Activated naive CD4-positive, alpha-beta T cell (primary cell): ENCODE data around the gene LYST.
"Not testable (repeated sequence)": the region's sequence is repeated elsewhere in the genome, so short reads cannot be mapped to it uniquely, and the experiment has no call there.

Experiments
- DNase-seq, 4 experiments: peaks; one replicate each; lab custom pipeline; 2025; lab: John Stamatoyannopoulos, UW

The LYST gene

GRCh38 chr1:235766794-235767285 lies 99.9 kb downstream of the LYST start:
- DNase-seq, result no peak

GRCh38 chr1:235763962-235764361 lies 102.7 kb downstream of the LYST start:
- DNase-seq, result no peak

- no peak for DNase-seq
Observed at GRCh38 chr1:235759336-235759735, 107.4 kb downstream of the LYST start.

DNA sequence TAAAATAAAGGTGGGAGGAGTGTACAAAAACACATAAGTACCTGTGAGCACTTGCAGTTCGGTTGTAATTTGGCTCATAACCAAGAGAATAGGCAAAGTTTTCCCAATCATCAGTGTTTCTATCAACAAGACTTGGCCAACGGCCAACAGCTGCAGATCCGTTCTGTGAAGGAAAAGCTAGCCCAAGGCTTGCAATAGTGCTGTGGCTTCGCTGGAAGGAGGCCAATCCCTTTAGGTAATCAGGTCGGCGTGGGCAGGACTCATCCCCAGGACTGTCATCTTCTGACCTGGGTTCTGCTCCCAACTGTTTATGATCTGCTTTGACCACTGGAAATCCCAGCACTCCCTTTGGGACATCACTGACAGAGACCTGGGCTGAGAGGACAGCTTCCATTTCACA lies 107.8 kb downstream of the LYST start:
- DNase-seq, result no peak

DNA sequence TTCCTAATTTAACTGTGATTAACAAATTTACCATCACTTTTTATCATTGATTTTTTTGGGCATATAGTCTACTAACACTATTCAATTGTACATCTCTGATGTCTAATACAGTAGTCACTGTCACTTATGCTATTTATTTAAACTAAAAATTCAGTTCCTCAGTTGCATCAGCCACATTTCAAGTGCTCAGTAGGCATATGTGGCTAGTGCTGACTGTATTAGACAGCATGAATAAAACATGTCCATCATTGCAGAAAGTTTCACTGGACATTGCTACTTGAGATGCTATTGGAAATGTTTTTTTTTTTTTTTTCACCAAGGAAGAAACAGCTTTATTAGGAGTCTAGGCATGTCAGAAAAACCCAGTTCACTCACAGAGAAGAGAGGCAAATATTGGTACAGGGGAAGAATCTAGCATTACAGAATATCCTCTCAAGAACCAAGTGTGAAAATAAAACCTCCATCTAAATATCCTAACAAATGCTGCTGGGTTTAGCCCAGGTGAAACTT lies 109.1 kb downstream of the LYST start:
- no peak for DNase-seq

DNA sequence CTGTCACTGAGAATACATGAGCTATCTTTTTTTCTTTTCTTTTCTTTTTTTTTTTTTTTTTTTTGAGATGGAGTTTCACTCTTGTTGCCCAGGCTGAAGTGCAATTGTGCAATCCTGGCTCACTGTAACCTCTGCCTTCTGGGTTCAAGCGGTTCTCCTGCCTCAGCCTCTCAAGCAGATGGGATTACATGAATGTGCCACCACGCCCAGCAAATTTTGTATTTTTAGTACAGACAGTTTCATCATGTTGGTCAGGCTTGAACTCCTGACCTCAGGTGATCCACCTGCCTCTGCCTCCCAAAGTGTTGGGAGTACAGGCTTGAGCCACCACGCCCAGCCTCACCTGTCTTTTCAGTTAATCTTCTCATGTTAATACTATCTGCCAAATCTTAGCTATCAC lies 112.5 kb downstream of the LYST start:
- DNase-seq, result not testable (repeated sequence)

DNA sequence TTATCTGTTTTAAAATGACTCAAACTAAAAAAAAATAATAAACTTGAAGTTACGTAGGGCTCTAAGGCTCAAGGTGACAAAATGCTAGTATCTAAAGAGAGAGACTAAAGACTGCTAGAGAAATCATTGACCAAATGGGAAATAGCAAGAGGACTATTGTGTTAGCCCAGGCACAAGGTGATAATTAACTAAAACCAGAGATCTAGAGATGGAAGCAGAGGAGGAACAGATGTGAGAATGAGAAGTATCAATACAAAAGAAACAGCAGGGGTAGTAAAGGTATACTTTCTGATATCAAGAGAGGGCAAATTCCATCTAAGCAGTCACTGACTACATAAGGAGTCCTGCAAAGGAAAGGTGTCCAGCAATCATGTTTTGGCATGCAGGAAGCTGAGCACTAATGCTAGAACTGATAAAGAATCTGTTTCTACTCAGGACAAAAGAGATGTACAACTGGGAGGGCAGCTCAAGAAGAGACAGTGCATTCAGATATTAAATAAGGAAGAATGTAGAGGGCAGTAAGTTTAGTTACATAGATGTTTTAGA lies 116.9 kb downstream of the LYST start:
- DNase-seq, result no peak

- DNase-seq, result no peak
Observed at GRCh38 chr1:235748747-235749146, 118.0 kb downstream of the LYST start.

- no peak for DNase-seq
Observed at GRCh38 chr1:235746245-235746644, 120.5 kb downstream of the LYST start.

DNA sequence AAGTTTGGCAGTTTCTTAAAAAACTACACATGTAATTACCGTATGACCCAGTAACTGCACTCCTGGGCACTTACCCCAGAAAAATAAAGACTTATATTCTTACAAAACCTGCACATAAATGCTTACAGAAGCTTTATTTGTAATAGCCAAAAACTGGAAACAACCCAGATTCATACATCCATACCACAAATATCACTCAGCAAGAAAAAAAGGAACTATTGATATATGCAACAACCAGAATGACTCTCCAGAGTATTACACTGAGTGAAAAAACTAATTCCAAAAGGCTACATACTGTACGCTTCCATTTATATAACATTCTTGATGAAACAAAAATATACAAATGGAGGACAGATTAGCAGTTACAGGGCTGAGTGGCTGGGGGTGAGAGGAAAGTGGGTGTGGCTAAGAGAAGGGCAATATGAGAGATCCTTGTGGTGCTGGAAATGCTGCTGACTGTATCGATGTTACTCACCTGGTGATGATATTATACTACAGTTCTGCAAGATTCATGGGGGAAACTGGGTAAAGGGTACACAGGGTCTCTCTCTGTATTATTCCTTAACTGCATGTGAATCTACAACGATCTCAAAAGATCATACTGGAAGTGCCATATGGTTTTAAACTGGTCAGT lies 121.1 kb downstream of the LYST start:
- no peak for DNase-seq

DNA sequence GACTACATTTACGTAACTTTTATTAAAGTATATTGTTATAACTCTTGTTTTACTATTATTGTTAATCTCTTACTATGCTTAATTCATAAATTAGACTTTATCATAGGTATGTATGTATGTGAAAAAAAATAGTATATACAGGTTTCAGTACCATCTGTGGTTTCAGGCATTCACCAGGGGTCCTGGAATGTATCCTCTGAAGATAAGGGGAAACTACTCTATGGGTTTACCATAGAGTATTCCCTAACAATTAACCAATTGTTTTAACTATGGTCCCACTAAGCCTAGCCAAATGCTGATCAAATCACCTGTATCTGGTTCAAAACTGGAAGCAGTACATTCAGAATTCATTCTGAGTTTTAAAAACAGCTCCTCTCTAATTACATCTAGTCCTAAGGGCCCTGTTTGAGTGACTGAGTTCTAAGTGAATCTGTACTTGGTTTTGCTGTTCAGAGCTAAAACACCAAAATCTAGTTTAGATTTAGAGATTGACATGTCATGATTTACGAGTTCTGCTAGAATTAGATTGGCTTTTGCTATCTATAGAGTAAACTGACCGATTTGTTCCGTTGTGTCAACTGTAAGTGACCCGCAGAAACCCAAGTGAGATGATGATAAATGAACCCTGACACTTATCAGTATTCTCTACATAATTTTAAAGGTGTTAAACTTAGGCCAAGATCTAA lies 123.6 kb downstream of the LYST start:
- DNase-seq, result no peak

GRCh38 chr1:235741294-235741693 lies 125.4 kb downstream of the LYST start:
- no peak for DNase-seq

- DNase-seq, result no peak
Observed at GRCh38 chr1:235739631-235740030, 127.1 kb downstream of the LYST start.

DNA sequence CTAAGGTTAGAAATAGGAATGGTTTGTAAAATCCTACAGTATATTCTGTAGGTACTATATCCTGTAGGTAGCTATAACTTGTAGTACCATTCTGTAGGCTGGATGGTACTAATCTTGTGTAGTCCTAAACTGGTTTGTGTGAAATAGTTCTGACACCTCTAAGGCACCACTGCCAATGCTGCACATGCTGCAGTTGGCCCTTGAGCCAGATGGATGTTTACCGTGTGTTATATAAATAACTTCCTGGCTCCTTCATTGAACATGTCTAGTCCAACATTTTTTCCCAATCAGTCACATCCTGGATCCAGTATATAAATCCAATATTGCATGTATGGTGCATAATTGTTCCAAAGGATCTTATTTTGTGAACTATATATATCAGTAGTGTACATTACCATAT lies 127.6 kb downstream of the LYST start:
- no peak for DNase-seq

GRCh38 chr1:235737751-235738150 lies 129.0 kb downstream of the LYST start:
- no peak for DNase-seq

- DNase-seq, result no peak
Observed at GRCh38 chr1:235736263-235736662, 130.4 kb downstream of the LYST start.

DNA sequence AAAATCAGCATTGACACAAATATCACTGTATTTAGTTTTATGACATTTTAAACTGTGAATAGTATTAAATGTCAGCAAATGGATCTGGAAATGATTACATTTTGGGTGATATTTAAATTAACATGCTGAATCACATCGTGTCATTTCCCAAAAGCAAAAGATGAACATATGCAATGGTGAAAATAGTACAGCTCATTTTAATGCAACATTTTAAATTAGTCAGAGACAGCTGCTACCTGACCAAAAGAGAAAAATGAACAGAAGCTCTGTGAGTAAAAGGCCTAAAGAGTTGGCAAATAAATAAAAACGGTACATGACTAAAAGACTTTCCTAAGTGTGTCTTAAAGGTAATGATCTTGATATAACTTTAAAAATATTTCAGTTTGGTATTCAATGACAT lies 131.1 kb downstream of the LYST start:
- DNase-seq, result no peak

DNA sequence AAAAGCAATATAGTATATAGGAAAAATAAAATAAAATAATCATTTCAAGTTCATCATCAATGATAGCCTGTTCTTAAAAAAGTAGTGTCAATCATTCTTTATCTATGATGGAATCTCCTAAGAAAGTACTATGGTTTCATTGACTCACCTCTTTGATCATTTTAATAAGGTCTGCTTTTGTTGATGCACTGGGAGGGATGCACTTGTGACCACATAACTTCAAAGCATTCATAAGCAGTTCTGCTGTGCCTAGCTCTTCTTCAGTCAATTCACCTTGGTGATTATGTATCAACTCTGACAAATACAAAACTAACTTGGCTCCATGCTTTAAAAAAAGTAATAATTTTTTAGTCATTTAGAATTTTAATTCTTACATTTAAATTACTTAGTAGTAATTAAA lies 132.4 kb downstream of the LYST start:
- DNase-seq, result no peak

DNA sequence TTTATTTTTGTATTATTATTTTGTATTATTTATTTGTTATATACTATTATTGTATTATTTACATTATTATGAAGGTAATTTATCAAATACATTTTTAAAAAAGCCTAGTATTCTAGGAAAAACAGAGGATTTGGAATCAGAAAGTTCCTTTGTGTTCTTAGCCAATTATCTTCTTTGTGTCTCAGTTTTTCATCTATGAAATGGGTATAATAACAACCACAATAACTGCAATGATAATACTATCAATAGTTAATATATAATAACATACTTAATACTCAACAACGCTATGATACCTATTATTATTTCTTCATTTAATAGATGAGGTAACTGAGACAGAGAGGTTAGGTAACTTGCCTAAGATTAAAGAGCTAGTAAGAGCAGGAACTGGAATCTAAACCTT lies 136.7 kb downstream of the LYST start:
- no peak for DNase-seq

GRCh38 chr1:235726557-235726956 lies 140.1 kb downstream of the LYST start:
- DNase-seq, result no peak

DNA sequence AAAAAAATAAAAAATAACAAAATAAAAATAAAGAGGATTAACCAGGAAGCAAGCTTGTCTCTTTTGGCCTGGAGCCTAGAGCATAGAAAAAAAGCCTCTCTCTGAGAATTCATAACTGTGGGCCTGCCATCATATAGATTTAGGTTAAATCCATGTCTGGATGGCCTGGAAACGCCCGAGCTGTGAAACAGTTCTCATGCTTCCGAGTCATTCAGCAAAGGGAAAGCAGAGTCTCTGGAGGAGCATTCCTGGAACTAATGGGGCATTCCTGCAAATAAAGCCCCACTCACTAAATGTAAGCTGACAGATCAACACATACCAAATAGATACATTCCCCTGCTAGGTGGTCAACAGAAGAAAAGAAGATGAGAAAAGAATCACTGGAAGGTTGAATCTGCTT lies 141.3 kb downstream of the LYST start:
- DNase-seq, result no peak

- DNase-seq, result no peak
Observed at GRCh38 chr1:235724730-235725129, 142.0 kb downstream of the LYST start.

DNA sequence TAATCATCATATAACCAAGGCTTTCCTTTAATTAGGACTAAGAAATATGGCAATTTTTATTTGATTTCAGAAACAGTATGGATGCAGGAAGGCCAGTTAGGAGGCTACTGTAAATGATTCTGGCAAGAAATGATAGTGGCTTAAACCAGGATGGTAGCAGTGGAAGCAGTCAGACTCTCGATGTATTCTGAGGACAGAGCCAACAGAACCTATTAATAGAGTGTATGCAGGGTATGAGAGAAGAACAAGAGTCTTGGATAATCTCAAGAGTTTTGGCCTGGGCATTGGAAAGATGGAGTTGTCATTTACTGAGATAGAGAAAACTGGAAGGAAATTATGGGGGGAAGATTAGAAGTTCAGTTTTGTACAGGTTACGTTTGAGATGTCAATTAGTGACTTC lies 143.8 kb downstream of the LYST start:
- DNase-seq, result no peak
